MM.1S (cell line): ENCODE data around the gene PXT1.

Experiments used
- EZH2 ChIP-seq: fragments of 300-600 bp; sonication (generic); optimal IDR thresholded peaks from 2 replicates; pipeline ENCODE3; 2017; ENCODE audit warnings: low read depth, mild to moderate bottlenecking, antibody characterized with exemption, low read length, mixed read lengths
- EZH2phosphoT487 ChIP-seq: fragments of 300-600 bp; sonication (generic); IDR thresholded peaks from 2 replicates; pipeline ENCODE4 v1.6.1; 2018; ENCODE audit warnings: antibody characterized with exemption, low read length
- TF ChIP-seq, protein P1 (sequence below): fragments of 300-600 bp; sonication (generic); IDR thresholded peaks from 2 replicates; pipeline ENCODE4 v1.5.1; 2016; ENCODE audit warnings: antibody characterized with exemption, low read length, mixed read lengths

DNA sequence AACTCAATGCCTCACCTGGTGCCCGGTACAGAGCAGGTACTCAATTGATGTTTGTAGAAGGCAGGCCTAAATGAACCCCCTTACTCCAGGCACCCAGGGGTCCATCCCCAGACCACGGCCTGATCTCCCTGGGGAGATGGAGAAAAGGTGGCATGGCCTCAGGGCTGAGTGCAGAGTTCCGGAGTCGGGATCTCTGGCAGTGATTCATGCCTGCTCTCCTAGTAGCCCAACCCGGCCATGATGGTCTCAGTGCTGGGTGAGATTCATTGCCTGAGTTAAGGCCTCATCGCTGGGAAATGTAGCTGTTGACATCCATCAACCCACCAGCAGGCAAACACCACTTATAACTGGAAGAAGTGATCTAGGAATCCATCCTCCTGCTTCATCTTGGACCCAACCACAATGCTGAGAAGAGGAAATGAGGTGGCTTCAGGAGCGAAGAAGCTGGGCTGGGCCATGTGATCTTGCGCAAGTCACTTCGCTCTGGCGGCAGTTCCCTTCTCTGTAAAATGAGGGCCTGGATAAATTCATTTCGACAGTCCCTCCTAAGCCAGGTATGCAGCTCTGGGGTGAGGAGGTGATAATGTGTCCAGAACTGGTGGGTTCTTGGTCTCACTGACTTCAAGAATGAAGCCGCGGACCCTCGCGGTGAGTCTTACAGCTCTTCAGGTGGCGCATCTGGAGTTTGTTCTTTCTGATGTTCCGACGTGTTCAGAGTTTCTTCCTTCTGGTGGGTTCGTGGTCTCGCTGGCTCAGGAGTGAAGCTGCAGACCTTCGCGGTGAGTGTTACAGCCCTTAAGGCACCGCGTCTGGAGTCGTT is 79.9 kb downstream of the PXT1 start:
- TF ChIP-seq, protein P1, sequence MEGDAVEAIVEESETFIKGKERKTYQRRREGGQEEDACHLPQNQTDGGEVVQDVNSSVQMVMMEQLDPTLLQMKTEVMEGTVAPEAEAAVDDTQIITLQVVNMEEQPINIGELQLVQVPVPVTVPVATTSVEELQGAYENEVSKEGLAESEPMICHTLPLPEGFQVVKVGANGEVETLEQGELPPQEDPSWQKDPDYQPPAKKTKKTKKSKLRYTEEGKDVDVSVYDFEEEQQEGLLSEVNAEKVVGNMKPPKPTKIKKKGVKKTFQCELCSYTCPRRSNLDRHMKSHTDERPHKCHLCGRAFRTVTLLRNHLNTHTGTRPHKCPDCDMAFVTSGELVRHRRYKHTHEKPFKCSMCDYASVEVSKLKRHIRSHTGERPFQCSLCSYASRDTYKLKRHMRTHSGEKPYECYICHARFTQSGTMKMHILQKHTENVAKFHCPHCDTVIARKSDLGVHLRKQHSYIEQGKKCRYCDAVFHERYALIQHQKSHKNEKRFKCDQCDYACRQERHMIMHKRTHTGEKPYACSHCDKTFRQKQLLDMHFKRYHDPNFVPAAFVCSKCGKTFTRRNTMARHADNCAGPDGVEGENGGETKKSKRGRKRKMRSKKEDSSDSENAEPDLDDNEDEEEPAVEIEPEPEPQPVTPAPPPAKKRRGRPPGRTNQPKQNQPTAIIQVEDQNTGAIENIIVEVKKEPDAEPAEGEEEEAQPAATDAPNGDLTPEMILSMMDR = no peak
- TF ChIP-seq EZH2phosphoT487 (no peak), EZH2 (no peak)
